SK-N-SH treated with all-trans-retinoic acid at 6 μM for 48 hours (cell line): ENCODE measurements around the gene ATP6V0D1.

Experiments
- BACH2 ChIP-seq: fragments of 250-450 bp; sonication (Bioruptor Pico); IDR thresholded peaks from 2 replicates; pipeline ENCODE4 v1.9.0; 2021; ENCODE audit warnings: mild to moderate bottlenecking, borderline replicate concordance
- CSDC2 ChIP-seq: fragments of 250-450 bp; sonication (Bioruptor Pico); IDR thresholded peaks from 2 replicates; pipeline ENCODE4 v1.5.0; 2020; ENCODE audit warnings: mild to moderate bottlenecking, moderate library complexity
- GLIS3 ChIP-seq: fragments of 250-450 bp; sonication (Bioruptor Pico); IDR thresholded peaks from 2 replicates; pipeline ENCODE4 v1.5.0; 2020; ENCODE audit warnings: mild to moderate bottlenecking, moderate library complexity
- RARB ChIP-seq: fragments of 250-450 bp; sonication (Bioruptor Pico); IDR thresholded peaks from 2 replicates; pipeline ENCODE4 v1.8.0; 2021; ENCODE audit warnings: mild to moderate bottlenecking, moderate library complexity
- SNAI2 ChIP-seq: fragments of 250-450 bp; sonication (Bioruptor Pico); IDR thresholded peaks from 2 replicates; pipeline ENCODE4 v1.5.0; 2020; ENCODE audit warnings: mild to moderate bottlenecking, moderate library complexity
- TOX ChIP-seq: fragments of 250-450 bp; sonication (Bioruptor Pico); IDR thresholded peaks from 2 replicates; pipeline ENCODE4 v1.8.0; 2021; ENCODE audit warnings: mild to moderate bottlenecking, moderate library complexity, borderline replicate concordance
- ZC3H10 ChIP-seq: fragments of 250-450 bp; sonication (Bioruptor Pico); IDR thresholded peaks from 2 replicates; pipeline ENCODE4 v1.5.1; 2021; ENCODE audit warnings: mild to moderate bottlenecking, moderate library complexity
- ZFP3 ChIP-seq: fragments of 250-450 bp; sonication (Bioruptor Pico); IDR thresholded peaks from 2 replicates; pipeline ENCODE4 v1.5.0; 2020; ENCODE audit warnings: mild to moderate bottlenecking, moderate library complexity
- ZNF70 ChIP-seq: fragments of 450-650 bp; formaldehyde crosslinking; IDR thresholded peaks from 2 replicates; pipeline ENCODE4 v1.5.0; 2020; ENCODE audit warnings: mild to moderate bottlenecking, moderate library complexity
- TF ChIP-seq, protein P1 (sequence below): fragments of 250-450 bp; sonication (Bioruptor Pico); IDR thresholded peaks from 2 replicates; pipeline ENCODE4 v1.5.1; 2021; ENCODE audit warnings: mild to moderate bottlenecking, moderate library complexity
- TF ChIP-seq, protein P2 (sequence below): fragments of 250-450 bp; sonication (Bioruptor Pico); IDR thresholded peaks from 2 replicates; pipeline ENCODE4 v1.8.0; 2020; ENCODE audit warnings: mild to moderate bottlenecking, moderate library complexity, borderline replicate concordance
- TF ChIP-seq, protein P3 (sequence below): fragments of 250-450 bp; sonication (Bioruptor Pico); IDR thresholded peaks from 2 replicates; pipeline ENCODE4 v1.5.1; 2020; ENCODE audit warnings: low read depth, mild to moderate bottlenecking, moderate library complexity
- TF ChIP-seq, protein P4 (sequence below): fragments of 250-450 bp; sonication (Bioruptor Pico); IDR thresholded peaks from 2 replicates; pipeline ENCODE4 v1.5.0; 2020; ENCODE audit warnings: mild to moderate bottlenecking, moderate library complexity

DNA sequence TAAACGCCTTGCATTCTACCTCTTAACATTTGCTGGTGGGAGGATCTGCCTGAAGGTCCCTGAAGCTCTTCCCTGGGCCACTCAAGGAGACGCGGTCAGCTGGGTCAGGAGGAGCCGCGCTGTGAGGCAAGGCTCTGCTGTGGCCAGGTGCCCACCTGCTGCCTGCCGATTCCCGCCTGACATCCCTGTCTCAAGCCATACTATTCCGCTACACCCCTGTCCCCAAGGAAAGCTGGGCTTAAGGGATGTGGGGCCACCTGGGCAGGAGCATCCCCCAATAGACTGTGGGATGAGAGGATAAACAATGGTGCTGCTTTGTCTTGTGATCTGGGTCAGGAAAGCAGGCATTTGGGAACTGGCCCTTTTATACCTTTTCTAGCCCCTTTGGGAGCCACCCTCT is 92.8 kb downstream of the ATP6V0D1 start:
- TF ChIP-seq CSDC2 (CRISPR knock-in tag) (no peak), BACH2 (CRISPR knock-in tag) (no peak), TOX (no peak), ZC3H10 (no peak), SNAI2 (CRISPR knock-in tag) (no peak), ZFP3 (CRISPR knock-in tag) (no peak), GLIS3 (no peak), RARB (CRISPR knock-in tag) (no peak), ZNF70 (CRISPR knock-in tag) (no peak)
- TF ChIP-seq, protein P1, sequence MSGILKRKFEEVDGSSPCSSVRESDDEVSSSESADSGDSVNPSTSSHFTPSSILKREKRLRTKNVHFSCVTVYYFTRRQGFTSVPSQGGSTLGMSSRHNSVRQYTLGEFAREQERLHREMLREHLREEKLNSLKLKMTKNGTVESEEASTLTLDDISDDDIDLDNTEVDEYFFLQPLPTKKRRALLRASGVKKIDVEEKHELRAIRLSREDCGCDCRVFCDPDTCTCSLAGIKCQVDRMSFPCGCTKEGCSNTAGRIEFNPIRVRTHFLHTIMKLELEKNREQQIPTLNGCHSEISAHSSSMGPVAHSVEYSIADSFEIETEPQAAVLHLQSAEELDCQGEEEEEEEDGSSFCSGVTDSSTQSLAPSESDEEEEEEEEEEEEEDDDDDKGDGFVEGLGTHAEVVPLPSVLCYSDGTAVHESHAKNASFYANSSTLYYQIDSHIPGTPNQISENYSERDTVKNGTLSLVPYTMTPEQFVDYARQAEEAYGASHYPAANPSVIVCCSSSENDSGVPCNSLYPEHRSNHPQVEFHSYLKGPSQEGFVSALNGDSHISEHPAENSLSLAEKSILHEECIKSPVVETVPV (CRISPR knock-in tag), result no peak
- TF ChIP-seq, protein P2, sequence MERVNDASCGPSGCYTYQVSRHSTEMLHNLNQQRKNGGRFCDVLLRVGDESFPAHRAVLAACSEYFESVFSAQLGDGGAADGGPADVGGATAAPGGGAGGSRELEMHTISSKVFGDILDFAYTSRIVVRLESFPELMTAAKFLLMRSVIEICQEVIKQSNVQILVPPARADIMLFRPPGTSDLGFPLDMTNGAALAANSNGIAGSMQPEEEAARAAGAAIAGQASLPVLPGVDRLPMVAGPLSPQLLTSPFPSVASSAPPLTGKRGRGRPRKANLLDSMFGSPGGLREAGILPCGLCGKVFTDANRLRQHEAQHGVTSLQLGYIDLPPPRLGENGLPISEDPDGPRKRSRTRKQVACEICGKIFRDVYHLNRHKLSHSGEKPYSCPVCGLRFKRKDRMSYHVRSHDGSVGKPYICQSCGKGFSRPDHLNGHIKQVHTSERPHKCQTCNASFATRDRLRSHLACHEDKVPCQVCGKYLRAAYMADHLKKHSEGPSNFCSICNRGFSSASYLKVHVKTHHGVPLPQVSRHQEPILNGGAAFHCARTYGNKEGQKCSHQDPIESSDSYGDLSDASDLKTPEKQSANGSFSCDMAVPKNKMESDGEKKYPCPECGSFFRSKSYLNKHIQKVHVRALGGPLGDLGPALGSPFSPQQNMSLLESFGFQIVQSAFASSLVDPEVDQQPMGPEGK, result no peak
- TF ChIP-seq, protein P3, sequence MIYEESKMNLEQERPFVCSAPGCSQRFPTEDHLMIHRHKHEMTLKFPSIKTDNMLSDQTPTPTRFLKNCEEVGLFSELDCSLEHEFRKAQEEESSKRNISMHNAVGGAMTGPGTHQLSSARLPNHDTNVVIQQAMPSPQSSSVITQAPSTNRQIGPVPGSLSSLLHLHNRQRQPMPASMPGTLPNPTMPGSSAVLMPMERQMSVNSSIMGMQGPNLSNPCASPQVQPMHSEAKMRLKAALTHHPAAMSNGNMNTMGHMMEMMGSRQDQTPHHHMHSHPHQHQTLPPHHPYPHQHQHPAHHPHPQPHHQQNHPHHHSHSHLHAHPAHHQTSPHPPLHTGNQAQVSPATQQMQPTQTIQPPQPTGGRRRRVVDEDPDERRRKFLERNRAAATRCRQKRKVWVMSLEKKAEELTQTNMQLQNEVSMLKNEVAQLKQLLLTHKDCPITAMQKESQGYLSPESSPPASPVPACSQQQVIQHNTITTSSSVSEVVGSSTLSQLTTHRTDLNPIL (CRISPR knock-in tag), result no peak
- TF ChIP-seq, protein P4, sequence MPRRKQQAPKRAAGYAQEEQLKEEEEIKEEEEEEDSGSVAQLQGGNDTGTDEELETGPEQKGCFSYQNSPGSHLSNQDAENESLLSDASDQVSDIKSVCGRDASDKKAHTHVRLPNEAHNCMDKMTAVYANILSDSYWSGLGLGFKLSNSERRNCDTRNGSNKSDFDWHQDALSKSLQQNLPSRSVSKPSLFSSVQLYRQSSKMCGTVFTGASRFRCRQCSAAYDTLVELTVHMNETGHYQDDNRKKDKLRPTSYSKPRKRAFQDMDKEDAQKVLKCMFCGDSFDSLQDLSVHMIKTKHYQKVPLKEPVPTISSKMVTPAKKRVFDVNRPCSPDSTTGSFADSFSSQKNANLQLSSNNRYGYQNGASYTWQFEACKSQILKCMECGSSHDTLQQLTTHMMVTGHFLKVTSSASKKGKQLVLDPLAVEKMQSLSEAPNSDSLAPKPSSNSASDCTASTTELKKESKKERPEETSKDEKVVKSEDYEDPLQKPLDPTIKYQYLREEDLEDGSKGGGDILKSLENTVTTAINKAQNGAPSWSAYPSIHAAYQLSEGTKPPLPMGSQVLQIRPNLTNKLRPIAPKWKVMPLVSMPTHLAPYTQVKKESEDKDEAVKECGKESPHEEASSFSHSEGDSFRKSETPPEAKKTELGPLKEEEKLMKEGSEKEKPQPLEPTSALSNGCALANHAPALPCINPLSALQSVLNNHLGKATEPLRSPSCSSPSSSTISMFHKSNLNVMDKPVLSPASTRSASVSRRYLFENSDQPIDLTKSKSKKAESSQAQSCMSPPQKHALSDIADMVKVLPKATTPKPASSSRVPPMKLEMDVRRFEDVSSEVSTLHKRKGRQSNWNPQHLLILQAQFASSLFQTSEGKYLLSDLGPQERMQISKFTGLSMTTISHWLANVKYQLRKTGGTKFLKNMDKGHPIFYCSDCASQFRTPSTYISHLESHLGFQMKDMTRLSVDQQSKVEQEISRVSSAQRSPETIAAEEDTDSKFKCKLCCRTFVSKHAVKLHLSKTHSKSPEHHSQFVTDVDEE (CRISPR knock-in tag), result no peak
